PC-9 (cell line): ENCODE data around the gene GOLGA8H.
A peak's percentile ranks its signal among the peaks of the same experiment; 100 is the strongest.
"Not testable (repeated sequence)": the region's sequence is repeated elsewhere in the genome, so short reads cannot be mapped to it uniquely, and the experiment has no call there.

Experiments
- CTCF ChIP-seq: fragments of 200-600 bp; sonication (generic); conservative IDR thresholded peaks from 2 replicates; pipeline ENCODE4 v1.6.1; 2017; ENCODE audit warnings: mixed run types, antibody characterized with exemption, mild to moderate bottlenecking, moderate library complexity
- EZH2 ChIP-seq: fragments of 200-600 bp; sonication (generic); IDR thresholded peaks from 2 replicates; pipeline ENCODE4 v1.8.0; 2017; ENCODE audit warnings: antibody characterized with exemption, low read depth

- TF ChIP-seq CTCF = peak; percentile 35
- TF ChIP-seq EZH2 = not testable (repeated sequence)
Measured at GRCh38 chr15:30566949-30567348, 36.9 kb upstream of the GOLGA8H start.
